ENCODE measurements around the gene CPB2.

DNA sequence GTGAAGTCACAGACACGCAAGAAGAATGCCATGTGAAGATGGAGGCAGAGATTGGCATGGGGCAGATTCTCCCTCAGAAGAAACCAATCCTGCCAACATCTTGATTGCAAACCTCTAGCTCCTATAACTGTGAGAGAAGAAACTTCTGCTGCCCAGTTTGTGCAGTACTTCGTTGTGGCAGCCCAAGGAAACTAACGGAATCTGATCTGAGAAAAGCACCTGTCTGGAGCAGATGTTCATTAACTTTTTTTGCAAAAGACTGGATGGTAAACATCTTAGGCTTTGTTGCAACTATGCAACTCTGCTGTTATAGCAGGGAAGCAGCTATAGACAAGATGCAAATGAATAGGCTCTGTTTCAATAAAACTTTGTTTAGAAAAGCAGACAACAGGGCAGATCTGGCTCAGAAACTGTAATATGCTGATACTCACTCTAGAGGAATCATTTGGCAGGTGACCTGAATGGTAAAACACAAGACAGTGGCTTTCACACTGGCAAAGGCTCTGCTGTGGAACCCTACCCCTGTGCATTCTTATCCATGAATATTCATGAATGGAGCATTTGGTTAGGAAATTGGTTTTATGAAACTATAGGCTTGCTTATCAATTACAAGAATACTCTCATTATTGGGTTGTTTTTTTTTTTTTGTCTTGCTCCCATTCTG is 25.3 kb upstream of the CPB2 start:
- TF ChIP-seq ESRRG (CRISPR knock-in tag; IDR thresholded peaks at IDR 0.05) (no peak), ZNF565 (CRISPR knock-in tag; conservative IDR thresholded peaks at IDR 0.05; ENCODE audit: low read depth) (no peak), BACH2 (CRISPR knock-in tag; IDR thresholded peaks at IDR 0.05; ENCODE audit: borderline replicate concordance) (no peak), ARNTL (CRISPR knock-in tag; IDR thresholded peaks at IDR 0.05; ENCODE audit: borderline replicate concordance, low read depth) (no peak)
- TF ChIP-seq, protein P1, sequence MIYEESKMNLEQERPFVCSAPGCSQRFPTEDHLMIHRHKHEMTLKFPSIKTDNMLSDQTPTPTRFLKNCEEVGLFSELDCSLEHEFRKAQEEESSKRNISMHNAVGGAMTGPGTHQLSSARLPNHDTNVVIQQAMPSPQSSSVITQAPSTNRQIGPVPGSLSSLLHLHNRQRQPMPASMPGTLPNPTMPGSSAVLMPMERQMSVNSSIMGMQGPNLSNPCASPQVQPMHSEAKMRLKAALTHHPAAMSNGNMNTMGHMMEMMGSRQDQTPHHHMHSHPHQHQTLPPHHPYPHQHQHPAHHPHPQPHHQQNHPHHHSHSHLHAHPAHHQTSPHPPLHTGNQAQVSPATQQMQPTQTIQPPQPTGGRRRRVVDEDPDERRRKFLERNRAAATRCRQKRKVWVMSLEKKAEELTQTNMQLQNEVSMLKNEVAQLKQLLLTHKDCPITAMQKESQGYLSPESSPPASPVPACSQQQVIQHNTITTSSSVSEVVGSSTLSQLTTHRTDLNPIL (CRISPR knock-in tag; IDR thresholded peaks at IDR 0.05; ENCODE audit: low read depth), result no peak
- TF ChIP-seq, protein P2, sequence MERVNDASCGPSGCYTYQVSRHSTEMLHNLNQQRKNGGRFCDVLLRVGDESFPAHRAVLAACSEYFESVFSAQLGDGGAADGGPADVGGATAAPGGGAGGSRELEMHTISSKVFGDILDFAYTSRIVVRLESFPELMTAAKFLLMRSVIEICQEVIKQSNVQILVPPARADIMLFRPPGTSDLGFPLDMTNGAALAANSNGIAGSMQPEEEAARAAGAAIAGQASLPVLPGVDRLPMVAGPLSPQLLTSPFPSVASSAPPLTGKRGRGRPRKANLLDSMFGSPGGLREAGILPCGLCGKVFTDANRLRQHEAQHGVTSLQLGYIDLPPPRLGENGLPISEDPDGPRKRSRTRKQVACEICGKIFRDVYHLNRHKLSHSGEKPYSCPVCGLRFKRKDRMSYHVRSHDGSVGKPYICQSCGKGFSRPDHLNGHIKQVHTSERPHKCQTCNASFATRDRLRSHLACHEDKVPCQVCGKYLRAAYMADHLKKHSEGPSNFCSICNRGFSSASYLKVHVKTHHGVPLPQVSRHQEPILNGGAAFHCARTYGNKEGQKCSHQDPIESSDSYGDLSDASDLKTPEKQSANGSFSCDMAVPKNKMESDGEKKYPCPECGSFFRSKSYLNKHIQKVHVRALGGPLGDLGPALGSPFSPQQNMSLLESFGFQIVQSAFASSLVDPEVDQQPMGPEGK (CRISPR knock-in tag; IDR thresholded peaks at IDR 0.05; ENCODE audit: borderline replicate concordance), result no peak
